ENCODE results near the gene IMPDH1.

Gene IMPDH1

GRCh38 chr7:128359939-128360338 lies 49.8 kb downstream of the IMPDH1 start:
- DNase-seq (ENCODE audit: low spot score), result no peak

DNA sequence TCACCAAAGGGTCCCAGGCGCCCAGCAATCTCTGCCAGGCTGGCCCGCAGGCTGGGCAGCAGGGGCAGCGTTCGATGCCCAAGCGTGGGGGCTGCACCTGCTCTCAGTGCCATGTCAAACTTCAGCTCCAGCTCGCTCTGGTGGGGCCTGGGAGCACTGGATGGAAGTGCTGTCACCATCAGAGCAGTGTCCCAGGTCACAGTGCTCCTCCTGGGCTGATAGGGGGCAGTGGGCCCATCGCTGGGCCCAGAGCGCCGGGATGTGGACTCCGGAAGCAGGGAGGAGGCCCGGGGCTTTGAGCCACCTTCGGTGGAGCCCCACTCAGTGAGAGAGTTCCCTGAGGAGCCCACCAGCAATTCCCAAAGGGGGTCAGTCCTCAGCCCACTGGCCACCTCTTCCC lies 50.4 kb downstream of the IMPDH1 start:
- DNase-seq (ENCODE audit: low spot score), result no peak

DNA sequence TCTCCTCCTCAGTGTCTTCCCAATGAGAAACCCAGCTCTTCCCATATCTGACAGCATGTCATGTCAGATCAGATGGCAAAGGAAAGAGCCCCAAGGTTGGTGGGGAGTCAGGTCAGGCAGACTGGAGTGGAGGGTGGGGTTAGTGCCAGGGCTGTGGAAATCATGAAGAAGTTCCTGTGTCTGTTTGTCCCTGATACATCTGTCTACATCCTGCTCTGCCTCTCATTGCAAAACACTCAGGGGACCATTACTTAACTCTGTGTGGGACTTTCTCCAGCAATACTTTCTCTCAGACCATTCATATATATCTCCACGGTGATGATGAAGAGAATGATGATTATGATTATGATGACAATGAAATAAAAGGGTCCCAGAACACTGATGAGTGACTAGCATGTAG lies 51.5 kb downstream of the IMPDH1 start:
- no peak for DNase-seq (ENCODE audit: low spot score)

- no peak for DNase-seq (ENCODE audit: low spot score)
Measured at GRCh38 chr7:128357217-128357613, 52.6 kb downstream of the IMPDH1 start.

GRCh38 chr7:128356546-128357216 lies 53.1 kb downstream of the IMPDH1 start:
- DNase-seq (ENCODE audit: low spot score), result no peak

DNA sequence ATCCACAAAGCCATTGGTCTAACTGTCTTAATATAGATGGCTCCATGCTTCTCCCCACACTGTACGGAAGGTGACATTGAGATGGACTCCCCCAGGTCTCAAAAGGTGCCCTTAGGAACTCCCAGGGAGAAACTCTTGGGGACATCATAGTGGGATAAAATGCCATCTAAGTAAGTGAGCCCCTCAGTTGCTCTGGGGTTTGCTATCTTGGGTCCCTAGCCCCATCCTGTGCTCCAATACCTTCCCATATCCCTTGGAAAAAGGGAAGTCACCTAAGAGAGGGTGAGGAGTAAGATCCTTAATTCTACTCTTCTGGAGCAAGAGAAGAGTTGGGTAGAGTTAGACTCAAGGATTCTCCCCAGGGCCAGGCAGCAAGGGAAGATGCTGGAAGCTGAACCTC lies 56.2 kb downstream of the IMPDH1 start:
- no peak for DNase-seq (ENCODE audit: low spot score)

- no peak for DNase-seq (ENCODE audit: low spot score)
Measured at GRCh38 chr7:128353189-128353588, 56.6 kb downstream of the IMPDH1 start.

GRCh38 chr7:128352636-128353035 lies 57.1 kb downstream of the IMPDH1 start:
- no peak for DNase-seq (ENCODE audit: low spot score)

DNA sequence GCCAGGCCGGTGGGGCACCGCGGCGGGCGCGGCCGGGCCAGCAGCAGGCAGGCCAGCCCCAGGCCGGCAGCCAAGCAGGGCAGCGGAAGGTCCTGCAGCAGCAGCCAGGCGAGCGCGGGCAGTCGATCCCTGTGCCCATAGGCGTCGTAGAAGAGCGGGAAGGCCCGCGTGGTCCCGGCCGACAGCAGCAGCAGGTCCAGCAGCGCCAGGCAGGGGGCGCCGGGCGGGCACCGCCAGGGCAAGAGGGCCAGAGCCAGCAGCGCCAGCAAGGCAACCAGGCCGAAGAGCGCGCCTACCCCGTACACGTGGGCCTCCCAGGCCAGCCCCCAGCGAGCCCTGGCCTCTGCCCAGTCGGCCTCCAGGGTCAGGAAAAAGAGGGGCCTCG lies 57.6 kb downstream of the IMPDH1 start:
- DNase-seq (ENCODE audit: low spot score), result no peak

- DNase-seq (ENCODE audit: low spot score), result no peak
Measured at GRCh38 chr7:128351296-128352152, 58.3 kb downstream of the IMPDH1 start.

GRCh38 chr7:128350708-128351295 lies 59.0 kb downstream of the IMPDH1 start:
- no peak for DNase-seq (ENCODE audit: low spot score)

- no peak for DNase-seq (ENCODE audit: low spot score)
Measured at GRCh38 chr7:128349466-128349825, 60.3 kb downstream of the IMPDH1 start.

- no peak for DNase-seq (ENCODE audit: low spot score)
Measured at GRCh38 chr7:128347647-128348097, 62.1 kb downstream of the IMPDH1 start.

DNA sequence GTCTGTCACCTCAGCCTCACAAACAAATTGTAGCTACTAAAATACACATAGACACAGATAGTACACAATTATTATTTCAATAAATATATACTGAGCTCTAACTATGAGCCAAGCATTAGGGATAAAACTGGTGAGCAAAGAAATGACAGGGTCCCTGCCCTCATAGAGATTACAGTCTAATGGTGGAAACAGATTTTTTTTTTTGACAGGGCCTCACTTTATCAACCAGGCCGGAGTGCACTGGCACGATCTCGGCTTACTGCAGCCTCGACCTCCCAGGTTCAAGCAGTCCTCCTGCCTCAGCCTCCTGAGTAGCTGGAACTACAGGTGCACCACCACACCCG lies 65.4 kb downstream of the IMPDH1 start:
- DNase-seq (ENCODE audit: low spot score), result no peak

DNA sequence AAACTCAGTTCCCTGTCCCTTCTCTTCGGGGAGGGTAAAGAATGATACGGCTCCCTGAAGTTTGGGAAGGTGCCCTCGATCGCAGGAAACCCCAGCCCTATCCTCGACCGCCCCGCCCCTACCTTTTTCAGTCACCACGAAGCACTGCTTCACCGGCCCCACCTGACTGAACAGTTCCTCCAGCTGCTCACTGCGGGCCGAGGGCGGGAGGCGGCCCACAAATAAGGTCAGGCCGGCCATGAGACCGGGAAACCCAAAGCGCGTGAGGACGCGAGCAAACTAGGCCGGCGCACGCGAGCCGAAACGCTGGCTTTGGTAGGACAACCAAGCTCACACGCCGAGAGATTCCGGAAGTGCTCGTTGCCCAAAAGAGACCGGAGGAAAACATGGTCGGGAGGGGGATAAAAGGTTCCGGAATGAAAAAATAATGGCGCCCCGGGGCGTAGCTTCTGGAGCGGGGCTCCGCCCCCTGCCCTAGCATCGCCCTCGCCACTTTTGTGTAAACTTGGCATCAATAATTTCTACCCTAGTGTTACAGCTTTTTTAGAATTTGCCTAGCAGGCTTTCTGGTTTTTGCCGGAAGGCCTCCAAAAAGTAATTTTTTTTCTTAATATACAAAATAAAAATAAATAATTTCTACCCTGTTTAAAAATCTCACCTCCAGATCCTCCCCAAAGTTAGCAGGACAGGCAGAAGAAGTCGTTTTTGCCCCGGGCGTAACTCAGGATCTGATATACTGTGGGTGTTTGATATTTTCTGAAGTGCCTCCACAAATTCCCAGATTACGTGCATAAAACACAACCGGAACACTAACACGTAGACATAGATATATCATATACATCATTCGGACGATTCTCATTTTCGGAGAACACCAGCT lies 66.0 kb downstream of the IMPDH1 start, which contains the start of gene RBM28:
RBM28 (minus strand) TSS at position 355 of the 877 bp plus-strand sequence; CDS start at position 240, 115 bp downstream.
- DNase-seq (ENCODE audit: low spot score), result peak; percentile 88

Data from hematopoietic multipotent progenitor cell treated with erythropoietin and hydrocortisone succinate and interleukin-3 and kit ligand, for 15 days (in vitro differentiated cells).